GM10248 (cell line): ENCODE data around the gene PRKCD.

Source experiments
- CTCF ChIA-PET: fragments of 300-600 bp; sonication (Branson Sonifier 250); formaldehyde crosslinking; extraction: SDS; loops from one replicate; lab custom pipeline; 2021; ENCODE audit warnings: antibody characterized with exemption; lab: Yijun Ruan, JAX
- POLR2A ChIA-PET: fragments of 350-650 bp; sonication (Branson Sonifier 250); formaldehyde crosslinking; extraction: SDS; loops from one replicate; lab custom pipeline; 2020; ENCODE audit warnings: antibody characterized with exemption; lab: Yijun Ruan, JAX
- DNase-seq: peaks from one replicate; pipeline ENCODE4 v3.0.0; 2012; ENCODE audit errors: extremely low spot score
- TF ChIP-seq, protein P1 (sequence below): IDR thresholded peaks from 2 replicates; pipeline ENCODE4 v1.5.1; 2012; ENCODE audit warnings: mild to moderate bottlenecking, low read depth; ENCODE audit errors: extremely low read depth, missing control alignments, control extremely low read depth

PRKCD gene

DNA sequence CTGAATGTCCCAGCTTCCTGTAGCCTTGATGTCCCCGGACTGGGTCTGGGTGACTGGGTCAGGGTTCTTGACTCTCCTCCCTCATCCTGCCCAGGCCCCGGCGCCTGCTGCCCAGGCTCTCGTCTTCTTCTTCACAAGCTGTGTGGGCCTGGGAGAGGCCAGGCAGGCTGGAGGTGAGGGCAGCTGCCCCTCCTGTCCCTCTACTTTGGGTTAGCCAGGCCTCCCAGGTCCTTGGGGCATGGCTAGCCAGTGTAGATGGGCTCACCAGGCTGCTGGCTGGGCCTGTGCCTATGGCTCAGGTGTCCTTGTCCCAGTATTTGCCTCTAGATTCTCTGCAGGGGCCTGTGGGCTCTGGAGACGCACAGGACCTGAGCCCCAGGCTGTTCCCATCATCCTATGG lies 63.0 kb downstream of the PRKCD start:
- TF ChIP-seq, protein P1, sequence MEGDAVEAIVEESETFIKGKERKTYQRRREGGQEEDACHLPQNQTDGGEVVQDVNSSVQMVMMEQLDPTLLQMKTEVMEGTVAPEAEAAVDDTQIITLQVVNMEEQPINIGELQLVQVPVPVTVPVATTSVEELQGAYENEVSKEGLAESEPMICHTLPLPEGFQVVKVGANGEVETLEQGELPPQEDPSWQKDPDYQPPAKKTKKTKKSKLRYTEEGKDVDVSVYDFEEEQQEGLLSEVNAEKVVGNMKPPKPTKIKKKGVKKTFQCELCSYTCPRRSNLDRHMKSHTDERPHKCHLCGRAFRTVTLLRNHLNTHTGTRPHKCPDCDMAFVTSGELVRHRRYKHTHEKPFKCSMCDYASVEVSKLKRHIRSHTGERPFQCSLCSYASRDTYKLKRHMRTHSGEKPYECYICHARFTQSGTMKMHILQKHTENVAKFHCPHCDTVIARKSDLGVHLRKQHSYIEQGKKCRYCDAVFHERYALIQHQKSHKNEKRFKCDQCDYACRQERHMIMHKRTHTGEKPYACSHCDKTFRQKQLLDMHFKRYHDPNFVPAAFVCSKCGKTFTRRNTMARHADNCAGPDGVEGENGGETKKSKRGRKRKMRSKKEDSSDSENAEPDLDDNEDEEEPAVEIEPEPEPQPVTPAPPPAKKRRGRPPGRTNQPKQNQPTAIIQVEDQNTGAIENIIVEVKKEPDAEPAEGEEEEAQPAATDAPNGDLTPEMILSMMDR = no peak
- POLR2A ChIA-PET = no interaction called here
- no peak for DNase-seq
- CTCF ChIA-PET = interaction anchor here (0.8 to 1.5 kb wide), 4 partner anchors 10 to 110 kb away, joined by 3 to 4 read pairs (median 3); no protein-coding TSS in a partner anchor

DNA sequence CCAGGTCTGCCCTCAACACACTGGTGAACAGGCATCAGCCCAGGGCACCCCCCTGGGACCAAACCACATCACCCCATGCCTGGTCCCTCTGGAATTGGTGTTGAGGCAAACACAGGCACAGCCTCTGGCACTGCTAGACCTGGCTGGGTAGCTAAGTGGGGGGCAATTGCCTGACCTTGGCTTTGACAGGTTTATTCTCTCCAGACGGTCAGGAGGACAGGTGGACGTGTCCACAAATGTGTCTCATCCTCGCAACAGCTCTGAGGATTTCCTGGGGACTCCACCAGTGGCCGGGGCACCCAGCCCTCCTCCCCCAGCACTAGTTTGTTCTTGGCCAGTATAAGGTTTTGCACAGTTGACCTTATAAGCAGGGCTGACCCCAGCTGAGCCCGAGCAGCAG lies 63.5 kb downstream of the PRKCD start:
- CTCF ChIA-PET = interaction anchor here (0.8 to 1.5 kb wide), 3 partner anchors 10 to 23 kb away, joined by 3 to 4 read pairs (median 3); no protein-coding TSS in a partner anchor
- TF ChIP-seq, protein P1 = no peak
- POLR2A ChIA-PET = no interaction called here
- no peak for DNase-seq

DNA sequence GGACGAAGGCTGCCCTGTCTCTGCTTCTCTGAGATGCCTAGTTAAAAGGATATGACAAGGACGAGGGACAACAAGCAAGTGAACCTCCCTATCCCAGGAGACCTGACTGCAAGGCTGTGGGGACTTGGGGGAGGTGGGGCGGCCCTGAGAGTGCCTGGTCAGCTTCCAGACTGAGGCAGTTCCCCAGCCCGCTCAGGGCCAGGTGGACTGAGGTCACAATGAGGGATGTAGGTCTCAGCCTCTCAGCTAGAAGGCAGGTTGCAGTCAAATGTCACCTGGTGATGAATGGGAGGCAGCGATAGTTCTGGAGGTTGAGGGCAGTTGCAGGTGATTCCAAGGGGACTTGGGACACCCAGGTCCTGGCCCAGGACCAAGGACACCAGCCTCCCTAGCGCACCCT lies 64.2 kb downstream of the PRKCD start:
- POLR2A ChIA-PET = no interaction called here
- no peak for DNase-seq
- CTCF ChIA-PET = interaction anchor here (1.1 to 1.5 kb wide), 2 partner anchors 9 to 22 kb away, joined by 3 to 4 read pairs; no protein-coding TSS in a partner anchor
- TF ChIP-seq, protein P1 = no peak

DNA sequence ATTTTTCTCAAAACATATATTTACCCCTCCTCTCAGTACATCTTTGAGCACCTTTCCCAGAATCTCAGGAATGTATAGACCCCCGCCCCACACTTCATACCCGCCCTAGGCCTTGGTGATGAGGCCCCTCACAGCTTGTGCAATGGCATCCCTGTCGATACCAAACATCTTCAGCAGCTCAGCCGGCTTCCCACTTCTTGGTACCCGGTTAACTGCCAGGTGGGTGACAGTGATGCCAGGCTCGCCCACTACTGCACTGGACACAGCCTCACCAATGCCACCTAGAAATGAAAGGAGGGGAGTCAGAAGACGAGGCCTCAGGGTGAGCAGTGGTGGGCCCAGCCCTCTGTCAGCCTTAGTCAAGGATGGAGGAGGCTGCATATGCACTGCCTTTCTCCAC lies 64.6 kb downstream of the PRKCD start:
- CTCF ChIA-PET = interaction anchor here (1.5 kb wide), 1 partner anchor 9 kb away, joined by 4 read pairs; no protein-coding TSS in a partner anchor
- POLR2A ChIA-PET = no interaction called here
- TF ChIP-seq, protein P1 = no peak
- DNase-seq = no peak

DNA sequence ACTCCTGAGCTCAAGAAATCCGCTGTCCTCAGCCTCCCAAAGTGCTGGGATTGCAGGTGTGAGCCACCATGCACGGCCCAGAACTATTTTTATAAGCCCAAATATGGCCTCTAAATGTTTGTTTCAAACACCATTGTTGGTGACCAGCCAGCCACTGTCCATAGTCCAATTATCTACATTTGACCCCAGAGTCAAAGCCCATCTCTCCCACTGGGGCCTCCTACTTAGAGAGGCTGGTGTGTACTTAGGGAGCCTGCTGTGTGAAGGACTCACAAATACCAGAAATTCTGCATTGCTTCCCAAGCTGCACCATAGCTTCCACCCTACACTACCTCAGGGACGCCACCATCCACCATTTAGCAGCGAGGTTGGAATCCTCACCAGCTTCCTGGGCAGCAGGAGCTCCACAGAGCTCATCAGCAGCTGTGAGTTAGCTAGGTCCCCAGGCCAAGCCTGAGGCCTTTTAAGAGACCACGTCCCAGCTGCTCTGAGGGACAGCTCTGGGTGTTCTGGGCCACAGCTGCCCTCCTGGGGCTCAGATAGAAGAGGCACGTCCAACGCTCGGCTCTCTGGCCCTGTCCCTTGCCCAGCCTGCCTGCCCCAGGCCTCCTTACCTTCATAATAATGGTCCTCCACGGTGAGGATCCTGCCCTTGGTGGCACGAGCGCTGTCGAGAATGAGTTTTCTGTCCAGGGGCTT lies 65.3 kb downstream of the PRKCD start:
- DNase-seq = no peak
- ChIA-PET POLR2A (no interaction called here), CTCF (interaction anchor here (1.0 kb wide), 1 partner anchor 11 kb away, joined by 3 read pairs; no protein-coding TSS in a partner anchor)
- TF ChIP-seq, protein P1 = no peak

DNA sequence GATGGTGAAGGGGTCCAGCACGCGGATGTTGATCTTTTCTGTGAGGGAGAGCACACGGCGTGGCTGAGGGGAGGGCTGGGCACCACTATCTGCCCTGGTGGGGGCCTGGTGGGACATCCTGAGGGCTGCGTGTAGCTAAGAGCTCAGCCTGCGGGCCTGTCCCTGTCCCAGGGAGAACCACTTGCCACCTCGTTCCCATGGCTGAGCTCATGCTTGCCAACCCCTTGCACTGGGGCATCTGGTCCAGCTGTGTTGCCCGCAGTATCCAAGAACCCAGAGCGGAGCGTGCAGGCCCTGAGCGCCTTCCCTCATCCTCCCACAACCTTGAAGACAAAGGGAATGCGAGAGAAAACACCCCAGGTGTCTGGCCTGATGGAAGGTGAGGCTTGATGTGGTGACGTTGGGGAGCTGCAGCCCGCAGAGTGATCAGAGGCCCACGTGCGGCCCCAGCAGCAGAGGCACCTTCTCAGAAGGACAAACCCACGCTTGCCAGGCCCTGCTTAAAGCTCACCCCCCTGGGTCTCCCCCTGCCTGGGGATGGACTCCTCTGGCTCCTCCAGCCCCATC lies 65.9 kb downstream of the PRKCD start:
- CTCF ChIA-PET = interaction anchor here (1.0 kb wide), 1 partner anchor 12 kb away, joined by 3 read pairs; no protein-coding TSS in a partner anchor
- TF ChIP-seq, protein P1 = no peak
- POLR2A ChIA-PET = no interaction called here
- DNase-seq = no peak
